OCI-LY7 (cell line): Measurements from ENCODE around the gene PRKAG2. TPM values are rescaled to one million over a fixed set of nuclear protein-coding genes. Genes with fewer than 3 reads are reported as not detected.

Source experiments
- BruUV-seq: library from RNA; stranded (reverse); fragments of 400-500 nt; replicated peaks from 2 replicates; lab custom pipeline; 2021; lab: Mats Ljungman, UMichigan
- CTCF ChIA-PET: fragments of 300-600 bp; sonication (Branson Sonifier 250); formaldehyde crosslinking; loops from one replicate; lab custom pipeline; 2022; ENCODE audit warnings: antibody characterized with exemption; ENCODE audit not compliant: unreplicated experiment; lab: Charles Lee
- POLR2A ChIA-PET: fragments of 300-600 bp; sonication (Branson Sonifier 250); formaldehyde crosslinking; loops from one replicate; lab custom pipeline; 2022; ENCODE audit warnings: antibody characterized with exemption; lab: Charles Lee
- DNase-seq: peaks from one replicate; pipeline ENCODE4 v3.0.0-alpha.2; 2015; ENCODE audit warnings: low spot score
- H2AFZ ChIP-seq: fragments of 200-600 bp; sonication (generic), shearing (Covaris generic); 2 replicates; pipeline ENCODE4 v1.6.1; 2014; ENCODE audit warnings: mild to moderate bottlenecking, antibody characterized with exemption, low read length, moderate library complexity
- H3K27ac ChIP-seq: fragments of 200-600 bp; sonication (generic); 2 replicates; pipeline ENCODE4 v1.5.1; 2014; ENCODE audit warnings: mixed run types, low read depth, mild to moderate bottlenecking, moderate library complexity, low read length, inconsistent platforms; ENCODE audit not compliant: poor library complexity, severe bottlenecking
- H3K36me3 ChIP-seq: fragments of 200-600 bp; sonication (generic); 2 replicates; pipeline ENCODE4 v1.6.1; 2014; ENCODE audit warnings: mild to moderate bottlenecking, antibody characterized with exemption, low read length, moderate library complexity, mixed read lengths; ENCODE audit not compliant: insufficient read depth
- H3K4me1 ChIP-seq: fragments of 200-600 bp; sonication (generic); 2 replicates; pipeline ENCODE4 v1.5.1; 2014; ENCODE audit warnings: mild to moderate bottlenecking, low read length; ENCODE audit not compliant: insufficient read depth, poor library complexity, severe bottlenecking
- H3K4me2 ChIP-seq: fragments of 200-600 bp; sonication (generic); 2 replicates; pipeline ENCODE4 v1.6.1; 2014; ENCODE audit warnings: mild to moderate bottlenecking, low read length
- H3K4me3 ChIP-seq: fragments of 200-600 bp; sonication (generic); 2 replicates; pipeline ENCODE4 v1.5.1; 2014; ENCODE audit warnings: mild to moderate bottlenecking, low read depth, low read length; ENCODE audit not compliant: poor library complexity, severe bottlenecking
- H3K79me2 ChIP-seq: fragments of 200-600 bp; sonication (generic); 2 replicates; pipeline ENCODE4 v1.6.1; 2016; ENCODE audit warnings: low read depth, mild to moderate bottlenecking, low read length, moderate library complexity, mixed read lengths; ENCODE audit not compliant: insufficient read depth
- H3K9me2 ChIP-seq: fragments of 200-600 bp; sonication (generic); 2 replicates; pipeline ENCODE4 v1.6.1; 2016; ENCODE audit warnings: mild to moderate bottlenecking, low read length, mixed read lengths; ENCODE audit not compliant: insufficient read depth
- H3K9me3 ChIP-seq: fragments of 200-600 bp; sonication (generic); 2 replicates; pipeline ENCODE4 v1.6.1; 2014; ENCODE audit warnings: mild to moderate bottlenecking, mixed run types, low read length, mixed read lengths
- H4K20me1 ChIP-seq: fragments of 200-600 bp; sonication (generic); 2 replicates; pipeline ENCODE4 v1.6.1; 2014; ENCODE audit warnings: mild to moderate bottlenecking, antibody characterized with exemption, low read length, moderate library complexity, mixed read lengths; ENCODE audit not compliant: insufficient read depth
- EZH2phosphoT487 ChIP-seq: fragments of 200-600 bp; sonication (generic); IDR thresholded peaks from 2 replicates; pipeline ENCODE4 v1.6.1; 2018; ENCODE audit warnings: low read depth, borderline replicate concordance, mild to moderate bottlenecking, mixed run types, antibody characterized with exemption, low read length, moderate library complexity, mixed read lengths
- intact Hi-C: fragments of 100-400 bp; cut with micrococcal nuclease; formaldehyde crosslinking; loops from one replicate; pipeline ENCODE4 v1.10.0; 2022; ENCODE audit not compliant: unreplicated experiment
- total RNA-seq, 2 experiments: library from RNA; depleted of rRNA in 1 of 2; stranded (reverse); fragments of >200 nt in 1 of 2; shearing (Covaris generic) in 1 of 2; gene quantifications; 2 replicates each; pipeline ENCODE4 v1.2.3, GENCODE V29; 2014 to 2022
- TF ChIP-seq, protein P1 (sequence below): fragments of 200-600 bp; sonication (generic); conservative IDR thresholded peaks from 2 replicates; pipeline ENCODE4 v1.5.1; 2014; ENCODE audit warnings: mild to moderate bottlenecking, antibody characterized with exemption, low read length, moderate library complexity, mixed read lengths

PRKAG2 gene
- total RNA-seq, 2 experiments from 2014 or later = 1.2 to 5.1 TPM

DNA sequence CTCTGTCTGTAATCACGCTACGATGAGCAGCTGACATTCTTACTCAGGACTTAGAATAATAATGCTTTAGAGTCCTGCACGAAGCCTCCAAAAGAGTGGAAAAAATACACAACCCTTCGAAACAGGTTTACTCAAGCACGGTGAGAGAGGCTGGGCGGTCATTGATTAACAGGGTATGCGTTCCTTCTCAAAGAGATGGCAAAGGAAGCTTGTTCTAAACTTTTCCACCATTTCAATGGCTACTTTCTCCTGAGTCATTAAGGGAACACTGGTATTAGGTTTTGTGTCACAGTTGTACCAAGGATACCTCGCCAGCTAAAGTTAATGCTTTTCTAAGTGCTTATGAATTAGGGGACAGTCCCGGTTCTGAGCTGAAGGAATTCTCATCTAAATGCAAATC, 215.3 kb downstream of the PRKAG2 start:
- TF ChIP-seq, protein P1, sequence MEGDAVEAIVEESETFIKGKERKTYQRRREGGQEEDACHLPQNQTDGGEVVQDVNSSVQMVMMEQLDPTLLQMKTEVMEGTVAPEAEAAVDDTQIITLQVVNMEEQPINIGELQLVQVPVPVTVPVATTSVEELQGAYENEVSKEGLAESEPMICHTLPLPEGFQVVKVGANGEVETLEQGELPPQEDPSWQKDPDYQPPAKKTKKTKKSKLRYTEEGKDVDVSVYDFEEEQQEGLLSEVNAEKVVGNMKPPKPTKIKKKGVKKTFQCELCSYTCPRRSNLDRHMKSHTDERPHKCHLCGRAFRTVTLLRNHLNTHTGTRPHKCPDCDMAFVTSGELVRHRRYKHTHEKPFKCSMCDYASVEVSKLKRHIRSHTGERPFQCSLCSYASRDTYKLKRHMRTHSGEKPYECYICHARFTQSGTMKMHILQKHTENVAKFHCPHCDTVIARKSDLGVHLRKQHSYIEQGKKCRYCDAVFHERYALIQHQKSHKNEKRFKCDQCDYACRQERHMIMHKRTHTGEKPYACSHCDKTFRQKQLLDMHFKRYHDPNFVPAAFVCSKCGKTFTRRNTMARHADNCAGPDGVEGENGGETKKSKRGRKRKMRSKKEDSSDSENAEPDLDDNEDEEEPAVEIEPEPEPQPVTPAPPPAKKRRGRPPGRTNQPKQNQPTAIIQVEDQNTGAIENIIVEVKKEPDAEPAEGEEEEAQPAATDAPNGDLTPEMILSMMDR = no peak
- TF ChIP-seq EZH2phosphoT487 = no peak
- intact Hi-C loops = no loop called here
- BruUV-seq = no TSS peak

GRCh38 chr7:151660141-151660540, 216.8 kb downstream of the PRKAG2 start:
- Histone ChIP-seq H3K9me2 (no peaks in the 10 kb centered on the region), H3K9me3 (no peaks in the 10 kb centered on the region), H3K36me3 (no peaks in the 10 kb centered on the region), H3K4me3 (no peak overlapping the region), H2AFZ (no peak overlapping the region), H3K4me1 (no peaks in the 10 kb centered on the region), H4K20me1 (no peaks in the 10 kb centered on the region), H3K27ac (no peak overlapping the region), H3K4me2 (no peak overlapping the region), H3K79me2 (no peaks in the 10 kb centered on the region)
- ChIA-PET POLR2A (interaction anchor here (0.6 kb wide), 1 partner anchor 440 kb away, joined by 3 read pairs; no protein-coding TSS in a partner anchor), CTCF (no interaction called here)
- TF ChIP-seq, protein P1 = no peak
- TF ChIP-seq EZH2phosphoT487 = no peak
- DNase-seq = no peak
- intact Hi-C loops = no loop called here
- BruUV-seq = no TSS peak

More for the DNA sequence above, 215.3 kb downstream of the PRKAG2 start:
- no peak overlapping the region for H3K4me3 ChIP-seq
- no peaks in the 10 kb centered on the region for H3K9me2 ChIP-seq
- CTCF ChIA-PET = no interaction called here
- POLR2A ChIA-PET = no interaction called here
- H4K20me1 ChIP-seq = no peaks in the 10 kb centered on the region
- no peak overlapping the region for H3K27ac ChIP-seq
- no peaks in the 10 kb centered on the region for H3K4me1 ChIP-seq
- no peaks in the 10 kb centered on the region for H3K9me3 ChIP-seq
- no peak overlapping the region for H3K4me2 ChIP-seq
- no peak overlapping the region for H2AFZ ChIP-seq
- no peaks in the 10 kb centered on the region for H3K79me2 ChIP-seq
- H3K36me3 ChIP-seq = no peaks in the 10 kb centered on the region
- no peak for DNase-seq

- H3K79me2 ChIP-seq = no peaks in the 10 kb centered on the region
- H2AFZ ChIP-seq = no peak overlapping the region
- H3K36me3 ChIP-seq = no peaks in the 10 kb centered on the region
- TF ChIP-seq EZH2phosphoT487 = no peak
- TF ChIP-seq, protein P1 = no peak
- CTCF ChIA-PET = no interaction called here
- H4K20me1 ChIP-seq = no peaks in the 10 kb centered on the region
- H3K4me2 ChIP-seq = no peak overlapping the region
- BruUV-seq = no TSS peak
- H3K27ac ChIP-seq = no peak overlapping the region
- no peak for DNase-seq
- no peaks in the 10 kb centered on the region for H3K9me3 ChIP-seq
- POLR2A ChIA-PET = no interaction called here
- no peak overlapping the region for H3K4me3 ChIP-seq
- H3K4me1 ChIP-seq = no peaks in the 10 kb centered on the region
- intact Hi-C loops = no loop called here
- no peaks in the 10 kb centered on the region for H3K9me2 ChIP-seq
These were observed 217.7 kb downstream of the PRKAG2 start for GRCh38 chr7:151659219-151659618.
